Sciatic nerve (tissue), 2 donors: ENCODE data around the gene FAM171A1. TPM values are rescaled to one million over a fixed set of nuclear protein-coding genes. Genes with fewer than 3 reads are reported as not detected.

ENCODE experiments used
- ATAC-seq: fragments of 200-7000 bp; cut with Tn5 transposase; one replicate; pipeline ENCODE4 v1.9.1; 2020; ENCODE audit warnings: mild to moderate bottlenecking, moderate library complexity
- DNase-seq: peaks from one replicate; pipeline ENCODE4 v3.0.0-alpha.2; 2020; ENCODE audit warnings: low spot score
- intact Hi-C: fragments of 100-400 bp; cut with DNase I; formaldehyde crosslinking; loops from one replicate; pipeline ENCODE4 v1.14.2; 2022
- total RNA-seq: library from RNA; stranded (reverse); fragmentation: NEBNext Ultra II Directional; extraction: Animal tissue kit (Norgen Biotek cat#: 25700); gene quantifications from one replicate; pipeline ENCODE4 v1.2.1, GENCODE V29; 2021
- donor health status: DM: no; HTN: no; CAD: no.
- donor health status: DM: no; HTN: no; CAD: no.

FAM171A1 gene
- total RNA-seq, 1 donor from 2014 or later = 32.6 TPM

GRCh38 chr10:15325243-15325943, 45.7 kb downstream of the FAM171A1 start:
- DNase-seq = no peak
- ATAC-seq = no peak
- intact Hi-C loops = no loop called here

GRCh38 chr10:15324611-15325010, 46.5 kb downstream of the FAM171A1 start:
- no peak for ATAC-seq
- intact Hi-C loops = no loop called here
- DNase-seq = no peak

GRCh38 chr10:15324113-15324512, 47.0 kb downstream of the FAM171A1 start:
- DNase-seq (no peak), ATAC-seq (no peak)
- intact Hi-C loops = no loop called here

GRCh38 chr10:15322356-15322755, 48.7 kb downstream of the FAM171A1 start:
- intact Hi-C loops = no loop called here
- ATAC-seq (peak; percentile 13), DNase-seq (no peak)

GRCh38 chr10:15321431-15322341, 49.4 kb downstream of the FAM171A1 start:
- peak; percentile 76 for ATAC-seq
- DNase-seq = no peak
- intact Hi-C loops = no loop called here

GRCh38 chr10:15320522-15321203, 50.4 kb downstream of the FAM171A1 start:
- intact Hi-C loops = no loop called here
- no peak for DNase-seq
- no peak for ATAC-seq

GRCh38 chr10:15320118-15320517, 51.0 kb downstream of the FAM171A1 start:
- DNase-seq (no peak), ATAC-seq (no peak)
- intact Hi-C loops = no loop called here

GRCh38 chr10:15316871-15317464, 54.1 kb downstream of the FAM171A1 start:
- intact Hi-C loops = no loop called here
- DNase-seq (no peak), ATAC-seq (no peak)

- intact Hi-C loops = no loop called here
- no peak for ATAC-seq
- no peak for DNase-seq
These were observed 54.9 kb downstream of the FAM171A1 start for GRCh38 chr10:15316145-15316544.

- intact Hi-C loops = no loop called here
- ATAC-seq = no peak
- no peak for DNase-seq
These were observed 55.8 kb downstream of the FAM171A1 start for GRCh38 chr10:15315286-15315685.

- intact Hi-C loops = no loop called here
- ATAC-seq = no peak
- DNase-seq = no peak
These were observed 56.5 kb downstream of the FAM171A1 start for GRCh38 chr10:15314482-15315045.

GRCh38 chr10:15313843-15314242, 57.2 kb downstream of the FAM171A1 start:
- peak; percentile 63 for ATAC-seq
- intact Hi-C loops = no loop called here
- no peak for DNase-seq

GRCh38 chr10:15313047-15313446, 58.0 kb downstream of the FAM171A1 start:
- ATAC-seq (peak; percentile 36), DNase-seq (no peak)
- intact Hi-C loops = no loop called here

- DNase-seq = no peak
These were observed 59.4 kb downstream of the FAM171A1 start for GRCh38 chr10:15311569-15312280.

GRCh38 chr10:15310776-15311568, 60.1 kb downstream of the FAM171A1 start:
- ATAC-seq = no peak

More at GRCh38 chr10:15311569-15312280, 59.4 kb downstream of the FAM171A1 start:
- ATAC-seq = no peak
- intact Hi-C loops = no loop called here

GRCh38 chr10:15309221-15309620, 61.9 kb downstream of the FAM171A1 start:
- no peak for ATAC-seq
- intact Hi-C loops = no loop called here

More at GRCh38 chr10:15310776-15311568, 60.1 kb downstream of the FAM171A1 start:
- DNase-seq = no peak
- intact Hi-C loops = no loop called here

GRCh38 chr10:15306735-15307280, 64.3 kb downstream of the FAM171A1 start:
- DNase-seq (no peak), ATAC-seq (no peak)
- intact Hi-C loops = no loop called here

More at GRCh38 chr10:15309221-15309620, 61.9 kb downstream of the FAM171A1 start:
- no peak for DNase-seq
